H1 (cell line): ENCODE results near the gene EMP3. TPM values are rescaled to one million over a fixed set of nuclear protein-coding genes. Genes with fewer than 3 reads are reported as not detected.

Source experiments
- CTCF ChIA-PET: fragments of 300-600 bp; sonication (Branson Sonifier 250); formaldehyde crosslinking; loops from one replicate; lab custom pipeline; 2021; ENCODE audit not compliant: partially characterized antibody; lab: Charles Lee
- POLR2A ChIA-PET: fragments of 300-600 bp; sonication (Branson Sonifier 250); formaldehyde crosslinking; loops from one replicate; lab custom pipeline; 2021; ENCODE audit warnings: inconsistent platforms; ENCODE audit not compliant: partially characterized antibody; lab: Charles Lee
- DNase-seq, 2 experiments: peaks; one replicate each; pipeline versions ENCODE4 v3.0.0 to v3.0.0-alpha.2; 2010 to 2022; ENCODE audit warnings: low spot score in 2 of 2, low read depth in 1 of 2, mixed read lengths in 1 of 2
- FAIRE-seq: peaks from 2 replicates; lab custom pipeline; 2011; peaks lifted over from hg19 to GRCh38; lab: Jason Lieb, UNC
- H2AFZ ChIP-seq: 2 replicates; pipeline ENCODE4 v1.8.1; 2012; ENCODE audit warnings: low read length, inconsistent platforms
- H2AK5ac ChIP-seq: 2 replicates; pipeline ENCODE4 v1.6.1; 2013; ENCODE audit warnings: low read depth, low read length
- H2BK120ac ChIP-seq: replicated peaks from 2 replicates; pipeline ENCODE3; 2013; ENCODE audit warnings: low read depth, low read length, inconsistent platforms
- H2BK12ac ChIP-seq: 2 replicates; pipeline ENCODE4 v1.6.1; 2013; ENCODE audit warnings: low read depth, low read length
- H2BK15ac ChIP-seq: 2 replicates; pipeline ENCODE4 v1.6.1; 2013; ENCODE audit warnings: low read length
- H2BK20ac ChIP-seq: 2 replicates; pipeline ENCODE4 v1.6.1; 2013; ENCODE audit warnings: low read length
- H2BK5ac ChIP-seq: 2 replicates; pipeline ENCODE4 v1.6.1; 2013; ENCODE audit warnings: low read depth, low read length
- H3K14ac ChIP-seq: 2 replicates; pipeline ENCODE4 v1.6.1; 2013; ENCODE audit warnings: inconsistent platforms; ENCODE audit not compliant: insufficient read length
- H3K18ac ChIP-seq: 2 replicates; pipeline ENCODE4 v1.6.1; 2013; ENCODE audit warnings: low read length; ENCODE audit errors: extremely low read depth
- H3K23ac ChIP-seq: 2 replicates; pipeline ENCODE4 v1.6.1; 2013; ENCODE audit warnings: inconsistent platforms; ENCODE audit not compliant: insufficient read length
- H3K23me2 ChIP-seq: 2 replicates; pipeline ENCODE4 v1.6.1; 2013; ENCODE audit warnings: low read depth, low read length
- H3K27ac ChIP-seq: 2 replicates; pipeline ENCODE4 v1.6.1; 2011; ENCODE audit warnings: low read depth, low read length, inconsistent platforms
- H3K27me3 ChIP-seq, 4 experiments: replicated peaks in 1 of 4; 1 replicate in 1 of 4; 2 replicates in 3 of 4; pipeline versions ENCODE4 v1.6.1 to v1.8.1; 2011 to 2013; ENCODE audit warnings: low read length in 3 of 4, mild to moderate bottlenecking in 3 of 4, inconsistent platforms in 2 of 4, mixed read lengths in 2 of 4, moderate library complexity in 1 of 4; ENCODE audit not compliant: control insufficient read depth in 3 of 4, insufficient read depth in 3 of 4; ENCODE audit errors: extremely low read depth in 1 of 4
- H3K36me3 ChIP-seq, 4 experiments: 2 replicates each; pipeline versions ENCODE4 v1.6.1 to v1.8.1; 2011 to 2013; ENCODE audit warnings: mild to moderate bottlenecking in 4 of 4, low read length in 3 of 4, moderate library complexity in 2 of 4, control low read depth in 1 of 4, inconsistent platforms in 1 of 4; ENCODE audit not compliant: insufficient read depth in 4 of 4, control insufficient read depth in 2 of 4
- H3K4ac ChIP-seq: replicated peaks from 2 replicates; pipeline ENCODE3; 2013; ENCODE audit warnings: low read length, low read depth, mixed read lengths, inconsistent platforms; ENCODE audit not compliant: insufficient read length
- H3K4me1 ChIP-seq, 4 experiments: replicated peaks in 1 of 4; 1 replicate in 1 of 4; 2 replicates in 3 of 4; pipeline versions ENCODE4 v1.6.1 to v1.8.1; 2011 to 2013; ENCODE audit warnings: low read length in 3 of 4, inconsistent platforms in 2 of 4, mixed read lengths in 1 of 4; ENCODE audit not compliant: insufficient read depth in 4 of 4, control insufficient read depth in 3 of 4
- H3K4me2 ChIP-seq, 2 experiments: 2 replicates each; pipeline versions ENCODE4 v1.6.1 to v1.8.1; 2011 to 2013; ENCODE audit warnings: low read depth in 2 of 2, low read length in 2 of 2, control low read depth in 1 of 2, inconsistent platforms in 1 of 2, mild to moderate bottlenecking in 1 of 2; ENCODE audit not compliant: insufficient read depth in 1 of 2
- H3K4me3 ChIP-seq, 4 experiments: fragments of 200-600, 300-600 bp in 1 of 4; sonication (generic), shearing (Covaris generic), sonication (Bioruptor Twin) in 1 of 4; 2 replicates each; pipeline versions ENCODE4 v1.5.1 to v1.8.1; 2011 to 2016; ENCODE audit warnings: low read length in 4 of 4, low read depth in 3 of 4, control low read depth in 2 of 4, inconsistent platforms in 2 of 4, mild to moderate bottlenecking in 2 of 4, mixed read lengths in 1 of 4, moderate library complexity in 1 of 4; ENCODE audit not compliant: insufficient read depth in 2 of 4; ENCODE audit errors: extremely low read depth in 1 of 4
- H3K56ac ChIP-seq: replicated peaks from 2 replicates; pipeline ENCODE3; 2013; ENCODE audit warnings: low read depth, mild to moderate bottlenecking, mixed read lengths, low read length, inconsistent platforms; ENCODE audit not compliant: insufficient read length
- H3K79me1 ChIP-seq: 2 replicates; pipeline ENCODE4 v1.6.1; 2013; ENCODE audit warnings: low read depth, low read length, control low read depth
- H3K79me2 ChIP-seq, 2 experiments: 2 replicates each; pipeline versions ENCODE4 v1.6.1 to v1.8.1; 2012 to 2013; ENCODE audit warnings: low read length in 2 of 2, mild to moderate bottlenecking in 2 of 2, inconsistent platforms in 1 of 2; ENCODE audit not compliant: insufficient read depth in 2 of 2, control insufficient read depth in 1 of 2
- H3K9ac ChIP-seq, 4 experiments: replicated peaks in 1 of 4; 1 replicate in 1 of 4; 2 replicates in 3 of 4; pipeline versions ENCODE4 v1.6.1 to v1.8.1; 2011 to 2013; ENCODE audit warnings: low read depth in 3 of 4, low read length in 3 of 4, control low read depth in 2 of 4, mild to moderate bottlenecking in 2 of 4, moderate library complexity in 2 of 4, inconsistent platforms in 1 of 4; ENCODE audit errors: extremely low read depth in 1 of 4
- H3K9me3 ChIP-seq, 2 experiments: 2 replicates each; pipeline versions ENCODE4 v1.6.1 to v1.8.1; 2012 to 2013; ENCODE audit warnings: mild to moderate bottlenecking in 2 of 2, moderate library complexity in 2 of 2, control low read depth in 1 of 2, inconsistent platforms in 1 of 2, low read depth in 1 of 2, low read length in 1 of 2, mixed read lengths in 1 of 2; ENCODE audit not compliant: insufficient read depth in 2 of 2
- H4K20me1 ChIP-seq, 2 experiments: replicated peaks in 1 of 2; 2 replicates each; pipeline versions ENCODE3 to v1.8.1; 2011 to 2013; ENCODE audit warnings: inconsistent platforms in 2 of 2, low read length in 2 of 2, mild to moderate bottlenecking in 1 of 2; ENCODE audit not compliant: insufficient read depth in 2 of 2, control insufficient read depth in 1 of 2
- H4K5ac ChIP-seq: 2 replicates; pipeline ENCODE4 v1.6.1; 2013; ENCODE audit warnings: low read length, low read depth, mixed read lengths, inconsistent platforms; ENCODE audit not compliant: insufficient read length
- H4K8ac ChIP-seq: 2 replicates; pipeline ENCODE4 v1.8.0; 2013; ENCODE audit warnings: mild to moderate bottlenecking, moderate library complexity, low read length, inconsistent platforms; ENCODE audit not compliant: insufficient read depth; ENCODE audit errors: extremely low read depth
- H4K91ac ChIP-seq: replicated peaks from 2 replicates; pipeline ENCODE3; 2013; ENCODE audit warnings: low read length, mixed read lengths, inconsistent platforms; ENCODE audit not compliant: insufficient read length
- ATF3 ChIP-seq: IDR thresholded peaks from 2 replicates; pipeline ENCODE4 v1.6.1; 2011; ENCODE audit warnings: low read depth, mild to moderate bottlenecking, low read length; ENCODE audit not compliant: insufficient read depth
- BRCA1 ChIP-seq: IDR thresholded peaks from 2 replicates; pipeline ENCODE4 v1.6.1; 2012; ENCODE audit warnings: low read depth, low read length, improper control_type of control experiment
- E2F6 ChIP-seq: IDR thresholded peaks from 2 replicates; pipeline ENCODE4 v1.6.1; 2012; ENCODE audit warnings: inconsistent platforms
- EP300 ChIP-seq, 2 experiments: IDR thresholded peaks; 1 replicate in 1 of 2; 2 replicates in 1 of 2; pipeline ENCODE4 v1.6.1; 2011 to 2012; ENCODE audit warnings: low read depth in 2 of 2, low read length in 2 of 2, mild to moderate bottlenecking in 2 of 2, borderline replicate concordance in 1 of 2, inconsistent platforms in 1 of 2, moderate library complexity in 1 of 2
- GTF2F1 ChIP-seq: IDR thresholded peaks from 2 replicates; pipeline ENCODE4 v1.6.1; 2012; ENCODE audit warnings: low read depth, low read length, improper control_type of control experiment, borderline replicate concordance
- KDM4A ChIP-seq: IDR thresholded peaks from one replicate; pipeline ENCODE4 v1.7.1; 2012; ENCODE audit warnings: low read depth, mild to moderate bottlenecking, moderate library complexity, low read length, inconsistent platforms; ENCODE audit not compliant: severe bottlenecking
- RAD21 ChIP-seq, 2 experiments: IDR thresholded peaks in 1 of 2; conservative IDR thresholded peaks in 1 of 2; 2 replicates each; pipeline ENCODE4 v1.6.1; 2011; ENCODE audit warnings: low read depth in 2 of 2, low read length in 2 of 2, improper control_type of control experiment in 1 of 2, inconsistent platforms in 1 of 2, mild to moderate bottlenecking in 1 of 2, moderate library complexity in 1 of 2
- RNF2 ChIP-seq: fragments of 200-900, 300-1000 bp; sonication (generic); IDR thresholded peaks from 2 replicates; pipeline ENCODE4 v1.7.1; 2016; ENCODE audit warnings: borderline replicate concordance, low read depth, mild to moderate bottlenecking, antibody characterized with exemption, low read length; ENCODE audit not compliant: poor library complexity, severe bottlenecking; ENCODE audit errors: missing control alignments
- WGBS, 2 experiments: shearing (Covaris generic) in 1 of 2; methylation state at CpG; one replicate each; pipeline versions ENCODE4 v1.1.6 to v1.1.7; 2013 to 2015; ENCODE audit warnings: low lambda C conversion rate in 2 of 2, mixed read lengths in 2 of 2, inconsistent platforms in 1 of 2, low coverage in 1 of 2, missing lambda C conversion rate in 1 of 2; ENCODE audit not compliant: insufficient replicate concordance in 2 of 2, insufficient coverage in 1 of 2, insufficient read length in 1 of 2; ENCODE audit errors: extremely low coverage in 1 of 2, missing lambda C conversion rate in 1 of 2; 5-methylcytosine and 5-hydroxymethylcytosine counted together
- polyA plus RNA-seq, 7 experiments: library from polyadenylated mRNA; depleted of rRNA in 3 of 7; stranded (reverse) in 5 of 7; unstranded in 2 of 7; fragments of >200 nt in 5 of 7; fragments of 200-250 nt in 2 of 7; gene quantifications; 1 replicate in 5 of 7; 2 replicates in 1 of 7; 4 replicates in 1 of 7; pipeline versions ENCODE4 v1.2.1 to v1.2.3, GENCODE V29; 2011 to 2013; ENCODE audit warnings: missing spikeins in 2 of 7, mixed read lengths in 2 of 7
- total RNA-seq: library from RNA; stranded (reverse); fragmentation: NEBNext Ultra II Directional; extraction: Animal tissue kit (Norgen Biotek cat#: 25700); gene quantifications from 2 replicates; pipeline ENCODE4 v1.2.1, GENCODE V29; 2021

Gene EMP3
- total and polyA plus RNA-seq, 2 of the 8 experiments (the other 6 are each of a cell fraction or from before 2014, with no cell fraction given): 18.4 to 87.8 TPM

- no peak overlapping the region; a peak in 1 of 7 replicates for H3K9ac ChIP-seq
- no peak overlapping the region for H3K14ac ChIP-seq
- H3K36me3 ChIP-seq: no peaks in the 10 kb centered on the region
- no peak overlapping the region for H4K91ac ChIP-seq
- POLR2A ChIA-PET: interaction anchor here (0.6 to 0.9 kb wide), 2 partner anchors 19 to 90 kb away, joined by 3 to 4 read pairs; no protein-coding TSS in a partner anchor
- no peak overlapping the region for H2BK12ac ChIP-seq
- H3K4me1 ChIP-seq: peaks cover 0 to 2% (median 0%) of the 10 kb centered on the region in 4 experiments; a peak in 1 of 7 replicates
- H3K9me3 ChIP-seq: no peaks in the 10 kb centered on the region
- H3K27ac ChIP-seq: no peak overlapping the region
- DNase-seq (no peak), FAIRE-seq (no peak)
- no peaks in the 10 kb centered on the region for H3K27me3 ChIP-seq
- H3K18ac ChIP-seq: no peak overlapping the region
- no peaks in the 10 kb centered on the region for H3K23me2 ChIP-seq
- no peak overlapping the region for H3K4me3 ChIP-seq
- no peak overlapping the region for H3K23ac ChIP-seq
- H3K4me2 ChIP-seq: no peak overlapping the region
- no peak overlapping the region for H2BK120ac ChIP-seq
- no peak overlapping the region for H2BK5ac ChIP-seq
- no peak overlapping the region for H4K8ac ChIP-seq
- no peak overlapping the region for H3K4ac ChIP-seq
- CTCF ChIA-PET: interaction anchor here (0.7 to 3.8 kb wide), 2 partner anchors 9 to 279 kb away, joined by 4 to 29 read pairs; no protein-coding TSS in a partner anchor
- no peaks in the 10 kb centered on the region for H4K20me1 ChIP-seq
- 94% methylated on average over 5 of the region's 5 CpGs; no CpG with 5 or more reads in 1 of the 2 experiments for WGBS, 2 experiments
- no peak overlapping the region for H2AK5ac ChIP-seq
- H3K79me1 ChIP-seq: no peaks in the 10 kb centered on the region
- H4K5ac ChIP-seq: no peak overlapping the region
- H2AFZ ChIP-seq: no peak overlapping the region
- H3K79me2 ChIP-seq: no peaks in the 10 kb centered on the region
- no peak overlapping the region for H3K56ac ChIP-seq
- H2BK15ac ChIP-seq: no peak overlapping the region
- no peak overlapping the region for H2BK20ac ChIP-seq
- TF ChIP-seq RAD21 (IDR thresholded peaks at IDR 0.05 in 1 of 2, conservative IDR thresholded peaks at IDR 0.05 in 1 of 2; ENCODE audit: low read depth in 2 of 2, low read length in 2 of 2): no peak
- no peak for TF ChIP-seq EP300 (IDR thresholded peaks at IDR 0.05; ENCODE audit: borderline replicate concordance in 1 of 2, low read depth in 2 of 2, low read length in 2 of 2)
- TF ChIP-seq KDM4A: no peak
- no peak for TF ChIP-seq ATF3
- TF ChIP-seq GTF2F1: no peak
- no peak for TF ChIP-seq BRCA1
- no peak for TF ChIP-seq RNF2
- TF ChIP-seq E2F6: no peak
Observed at GRCh38 chr19:48348045-48348444, 22.7 kb downstream of the EMP3 start.
